Esophagus muscularis mucosa (tissue), 4 donors: Measurements from ENCODE around the gene FMOD. TPM values are rescaled to one million over a fixed set of nuclear protein-coding genes. Genes with fewer than 3 reads are reported as not detected.

Source experiments
- DNase-seq: peaks from one replicate; pipeline ENCODE4 v3.0.0-alpha.2; 2017; ENCODE audit errors: extremely low spot score
- H3K27ac ChIP-seq, 4 donors: fragments of 200-600 bp; sonication (generic); replicated peaks in 1 of 4; 1 replicate in 3 of 4; 2 replicates in 1 of 4; pipeline ENCODE4 v1.5.1; 2016 to 2019; ENCODE audit warnings: mild to moderate bottlenecking in 1 of 4
- H3K27me3 ChIP-seq, 4 donors: fragments of 200-600 bp; sonication (generic); one replicate each; pipeline versions ENCODE4 v1.5.1 to v1.6.0; 2016 to 2019
- H3K36me3 ChIP-seq, 4 donors: fragments of 200-600 bp; sonication (generic); one replicate each; pipeline ENCODE4 v1.5.1; 2016 to 2019
- H3K4me1 ChIP-seq, 4 donors: fragments of 200-600 bp; sonication (generic); one replicate each; pipeline ENCODE4 v1.5.1; 2016 to 2019
- H3K4me3 ChIP-seq, 4 donors: fragments of 200-600 bp; sonication (generic); 1 replicate in 2 of 4; 2 replicates in 2 of 4; pipeline ENCODE4 v1.5.1; 2016 to 2019; ENCODE audit warnings: mild to moderate bottlenecking in 4 of 4, moderate library complexity in 1 of 4
- H3K9me3 ChIP-seq, 4 donors: fragments of 200-600 bp; sonication (generic); 1 replicate in 3 of 4; 2 replicates in 1 of 4; pipeline ENCODE4 v1.5.1; 2016 to 2019
- EP300 ChIP-seq: sonication (generic); formaldehyde crosslinking; IDR thresholded peaks from one replicate; pipeline ENCODE4 v1.6.1; 2017; ENCODE audit warnings: antibody characterized with exemption
- POLR2A ChIP-seq: fragments of 450-650 bp; IDR thresholded peaks from one replicate; pipeline ENCODE4 v1.6.1; 2017; ENCODE audit warnings: antibody characterized with exemption, moderate library complexity, mild to moderate bottlenecking, low read depth
- POLR2AphosphoS5 ChIP-seq, 2 donors: sonication (generic); formaldehyde crosslinking; IDR thresholded peaks; one replicate each; pipeline ENCODE4 v1.6.1; 2017; ENCODE audit warnings: antibody characterized with exemption in 2 of 2
- whole genome bisulfite sequencing: methylation state at CpG from one replicate; pipeline ENCODE4 v1.1.5; 2018; 5-methylcytosine and 5-hydroxymethylcytosine counted together
- intact Hi-C: fragments of 100-400 bp; cut with DNase I; formaldehyde crosslinking; loops from one replicate; pipeline ENCODE4 v1.15.1; 2023
- total RNA-seq, 4 donors: library from RNA; depleted of rRNA; stranded (reverse); fragments of >200 nt; gene quantifications; one replicate each; pipeline versions ENCODE4 v1.1.0 to v1.2.1, GENCODE V29; 2016
- TF ChIP-seq, protein P1 (sequence below), 3 experiments: fragments of 200-600 bp in 2 of 3; fragments of 450-650 bp in 1 of 3; sonication (generic) in 2 of 3; IDR thresholded peaks; one replicate each; pipeline ENCODE4 v1.5.1; 2017 to 2019; ENCODE audit warnings: antibody characterized with exemption in 3 of 3, mild to moderate bottlenecking in 2 of 3, moderate library complexity in 1 of 3

FMOD gene
- total RNA-seq, 4 donors from 2014 or later: 24.5 to 36.8 (median 33.8) TPM

DNA sequence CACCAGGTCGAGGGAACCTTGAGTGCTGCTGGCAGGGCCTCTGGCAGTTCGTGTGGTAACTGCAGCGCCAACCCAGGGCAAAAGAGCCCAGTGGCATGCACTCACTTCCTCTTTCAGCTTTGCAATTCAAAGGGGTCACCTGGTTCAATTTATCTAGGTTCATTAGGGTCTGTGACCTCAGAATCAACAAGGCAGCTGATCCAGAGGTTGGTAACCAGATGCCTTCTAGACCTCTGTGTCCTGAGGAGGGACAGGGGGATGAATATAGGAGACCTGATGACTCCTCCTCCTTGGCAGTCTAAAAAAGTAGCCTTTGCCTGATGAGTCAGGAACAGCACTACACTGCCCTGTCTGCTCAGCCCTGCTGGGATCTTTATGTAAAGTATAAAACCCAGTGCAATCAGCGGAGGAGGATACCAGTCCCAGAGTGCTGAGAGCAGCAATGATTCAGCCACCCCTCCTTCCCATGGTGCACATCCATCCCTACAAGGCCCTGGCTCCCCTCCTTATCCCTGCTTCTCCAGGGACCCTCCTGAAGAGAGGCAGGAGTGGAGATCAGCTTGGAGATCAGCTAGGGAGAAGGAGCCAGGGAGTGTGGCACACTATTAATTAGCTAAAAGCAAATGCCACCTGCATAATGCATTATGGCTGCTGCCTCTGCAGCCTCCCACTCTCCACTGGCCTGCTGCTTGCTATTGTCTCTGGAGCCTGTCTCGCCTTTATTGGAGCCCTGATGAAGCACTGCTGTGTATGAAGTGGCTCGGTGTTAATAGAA is 11.2 kb upstream of the FMOD start:
- Histone ChIP-seq H3K9me3 (no peaks in the 10 kb centered on the region), H3K4me3 (no peak overlapping the region), H3K4me1 (peaks cover 0 to 11% (median 8%) of the 10 kb centered on the region in 4 donors), H3K27me3 (no peaks in the 10 kb centered on the region), H3K36me3 (no peaks in the 10 kb centered on the region), H3K27ac (no peak overlapping the region)
- WGBS: 85% methylated on average over 6 of the region's 6 CpGs
- no peak for TF ChIP-seq EP300
- no peak for TF ChIP-seq POLR2AphosphoS5 (IDR thresholded peaks at IDR 0.05)
- TF ChIP-seq, protein P1, sequence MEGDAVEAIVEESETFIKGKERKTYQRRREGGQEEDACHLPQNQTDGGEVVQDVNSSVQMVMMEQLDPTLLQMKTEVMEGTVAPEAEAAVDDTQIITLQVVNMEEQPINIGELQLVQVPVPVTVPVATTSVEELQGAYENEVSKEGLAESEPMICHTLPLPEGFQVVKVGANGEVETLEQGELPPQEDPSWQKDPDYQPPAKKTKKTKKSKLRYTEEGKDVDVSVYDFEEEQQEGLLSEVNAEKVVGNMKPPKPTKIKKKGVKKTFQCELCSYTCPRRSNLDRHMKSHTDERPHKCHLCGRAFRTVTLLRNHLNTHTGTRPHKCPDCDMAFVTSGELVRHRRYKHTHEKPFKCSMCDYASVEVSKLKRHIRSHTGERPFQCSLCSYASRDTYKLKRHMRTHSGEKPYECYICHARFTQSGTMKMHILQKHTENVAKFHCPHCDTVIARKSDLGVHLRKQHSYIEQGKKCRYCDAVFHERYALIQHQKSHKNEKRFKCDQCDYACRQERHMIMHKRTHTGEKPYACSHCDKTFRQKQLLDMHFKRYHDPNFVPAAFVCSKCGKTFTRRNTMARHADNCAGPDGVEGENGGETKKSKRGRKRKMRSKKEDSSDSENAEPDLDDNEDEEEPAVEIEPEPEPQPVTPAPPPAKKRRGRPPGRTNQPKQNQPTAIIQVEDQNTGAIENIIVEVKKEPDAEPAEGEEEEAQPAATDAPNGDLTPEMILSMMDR (IDR thresholded peaks at IDR 0.05): no peak
- no peak for TF ChIP-seq POLR2A
- intact Hi-C loops: no loop called here
- DNase-seq: no peak

DNA sequence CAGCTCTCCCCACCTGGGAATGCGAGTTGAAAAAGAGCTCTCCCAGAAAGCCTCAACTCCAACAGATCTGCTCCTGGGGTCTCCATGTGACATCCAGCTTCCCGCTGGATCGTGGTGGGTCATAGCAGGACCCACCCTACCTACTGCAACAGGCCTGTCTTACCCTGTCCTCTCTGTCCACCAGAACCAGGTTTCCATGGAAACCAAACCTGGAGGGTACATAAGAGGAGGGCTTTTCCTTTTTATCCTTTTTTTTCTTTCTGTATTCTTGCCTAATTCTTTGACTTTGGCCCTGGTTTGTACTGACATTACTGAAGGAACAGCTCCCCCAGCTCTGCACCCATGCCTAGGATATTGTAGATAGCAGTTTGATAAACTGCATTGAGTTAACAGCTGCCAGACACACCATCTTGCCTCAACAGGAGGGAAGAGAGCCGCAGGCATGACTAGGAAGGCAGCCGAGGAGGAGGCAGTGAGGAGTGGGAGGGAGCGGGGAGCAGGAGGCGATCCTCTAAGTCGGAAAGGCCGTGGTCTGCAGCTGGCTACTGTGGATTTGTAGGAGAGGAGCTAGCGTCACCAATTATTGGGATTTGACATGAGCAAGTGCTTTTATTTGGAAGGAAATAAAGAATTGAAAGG is 9.7 kb upstream of the FMOD start:
- intact Hi-C loops: no loop called here
- no peaks in the 10 kb centered on the region for H3K36me3 ChIP-seq
- TF ChIP-seq EP300: no peak
- TF ChIP-seq, protein P1 (IDR thresholded peaks at IDR 0.05): no peak
- TF ChIP-seq POLR2A: no peak
- TF ChIP-seq POLR2AphosphoS5 (IDR thresholded peaks at IDR 0.05): no peak
- H3K4me3 ChIP-seq: no peak overlapping the region
- peaks cover 0 to 11% (median 8%) of the 10 kb centered on the region in 4 donors for H3K4me1 ChIP-seq
- H3K27me3 ChIP-seq: no peaks in the 10 kb centered on the region
- H3K27ac ChIP-seq: no peak overlapping the region
- 78% methylated on average over 10 of the region's 10 CpGs for WGBS
- DNase-seq: no peak
- no peaks in the 10 kb centered on the region for H3K9me3 ChIP-seq

DNA sequence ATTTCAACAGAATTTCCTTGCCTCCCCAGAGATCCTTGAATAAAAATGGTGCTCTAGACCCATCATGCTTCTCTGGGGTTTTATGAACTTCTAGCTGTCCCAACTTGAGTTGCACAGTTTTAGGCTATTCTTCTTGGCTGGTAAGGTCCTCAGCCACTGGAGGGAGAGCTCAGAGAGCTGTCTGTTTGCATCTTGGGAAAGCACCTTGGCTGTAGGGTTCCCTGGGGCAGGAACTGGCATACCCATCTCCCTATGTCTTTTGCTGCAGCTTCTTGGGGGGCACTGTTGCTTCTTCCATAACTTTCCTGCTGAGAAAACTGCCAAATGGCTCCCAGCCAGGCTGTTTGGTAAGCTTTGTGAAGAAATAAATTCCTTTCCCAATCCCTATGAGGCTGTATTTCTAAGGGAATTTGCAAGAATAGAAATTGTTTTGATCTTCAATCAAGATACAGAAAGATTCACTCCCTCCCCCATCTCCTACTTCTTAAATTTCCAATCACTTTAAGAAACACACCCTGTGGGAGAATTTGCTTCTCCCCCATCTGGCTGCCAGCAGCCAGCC is 8.2 kb upstream of the FMOD start:
- DNase-seq: no peak

DNA sequence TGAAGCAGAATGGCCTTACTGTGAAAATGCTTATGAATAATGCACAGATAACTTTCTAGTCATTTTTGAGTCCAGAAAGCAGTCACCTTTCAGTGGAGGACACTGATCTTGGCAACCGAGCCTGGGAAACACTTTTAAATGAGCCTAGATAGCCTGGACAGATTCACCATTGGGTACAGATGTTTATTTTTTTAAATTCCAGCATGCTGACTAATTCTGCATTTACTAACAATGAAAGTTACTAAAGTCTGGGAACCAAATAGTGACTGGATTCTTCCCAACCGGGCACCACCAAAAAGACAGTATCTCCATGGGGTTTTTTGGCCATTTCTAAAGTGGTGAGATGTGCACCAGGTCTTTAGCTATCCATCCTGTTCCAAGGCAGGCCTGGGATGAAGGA is 3.3 kb upstream of the FMOD start:
- Histone ChIP-seq H3K27me3 (no peaks in the 10 kb centered on the region), H3K27ac (peak overlapping the region in 3 of 4 donors; percentile 43 to 53 (median 47)), H3K9me3 (no peaks in the 10 kb centered on the region), H3K36me3 (no peaks in the 10 kb centered on the region), H3K4me1 (peaks cover 0 to 44% (median 37%) of the 10 kb centered on the region in 4 donors), H3K4me3 (no peak overlapping the region)
- 38% methylated on average over 2 of the region's 2 CpGs for whole genome bisulfite sequencing
- no peak for DNase-seq
- intact Hi-C loops: no loop called here
- TF ChIP-seq POLR2A: no peak
- no peak for TF ChIP-seq EP300
- TF ChIP-seq POLR2AphosphoS5 (IDR thresholded peaks at IDR 0.05): no peak
- TF ChIP-seq, protein P1 (IDR thresholded peaks at IDR 0.05): no peak

More for the DNA sequence above, 8.2 kb upstream of the FMOD start:
- no peaks in the 10 kb centered on the region for H3K9me3 ChIP-seq
- intact Hi-C loops: no loop called here
- peak in 1 of 2 donors; percentile 13 for TF ChIP-seq POLR2AphosphoS5 (IDR thresholded peaks at IDR 0.05)
- no peak for TF ChIP-seq POLR2A
- peaks cover under 1 to 20% (median 13%) of the 10 kb centered on the region in 4 donors for H3K4me1 ChIP-seq
- H3K36me3 ChIP-seq: no peaks in the 10 kb centered on the region
- no peaks in the 10 kb centered on the region for H3K27me3 ChIP-seq
- H3K27ac ChIP-seq: no peak overlapping the region
- H3K4me3 ChIP-seq: no peak overlapping the region

DNA sequence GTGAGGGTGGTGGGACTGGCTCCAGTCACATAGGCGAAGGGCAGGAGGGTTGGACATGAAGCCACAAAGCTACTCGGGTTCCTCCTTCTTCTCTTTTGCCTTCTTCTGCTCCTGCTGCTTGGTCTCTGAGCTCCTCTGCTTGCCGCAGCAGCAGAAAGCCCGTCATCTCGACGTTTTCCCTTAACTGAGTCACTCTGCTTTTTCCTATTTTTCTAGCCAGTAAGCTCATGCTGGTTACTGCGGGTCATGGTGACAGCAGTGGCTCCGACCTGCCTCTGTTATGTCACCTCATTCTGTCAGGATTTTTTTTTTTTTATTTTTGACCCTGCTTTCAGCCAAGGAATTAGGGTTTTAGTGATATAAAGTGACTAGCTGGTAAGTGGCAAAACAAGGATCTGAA is 2.6 kb upstream of the FMOD start:
- 87% methylated on average over 8 of the region's 8 CpGs for WGBS
- no peak for TF ChIP-seq POLR2A
- no peak for TF ChIP-seq EP300
- no peak for TF ChIP-seq POLR2AphosphoS5 (IDR thresholded peaks at IDR 0.05)
- TF ChIP-seq, protein P1 (IDR thresholded peaks at IDR 0.05): no peak
- H3K4me3 ChIP-seq: no peak overlapping the region
- H3K27ac ChIP-seq: peak overlapping the region in 1 of 4 donors; percentile 53
- H3K4me1 ChIP-seq: peaks cover 0 to 44% (median 35%) of the 10 kb centered on the region in 4 donors
- H3K36me3 ChIP-seq: no peaks in the 10 kb centered on the region
- no peaks in the 10 kb centered on the region for H3K9me3 ChIP-seq
- no peaks in the 10 kb centered on the region for H3K27me3 ChIP-seq
- no peak for DNase-seq
- intact Hi-C loops: no loop called here
